Measurements from ENCODE around the gene CDK19. TPM values are rescaled to one million over a fixed set of nuclear protein-coding genes. Genes with fewer than 3 reads are reported as not detected.

Gene CDK19
- total and polyA plus RNA-seq, 2 of the 13 experiments (the other 11 are each of a cell fraction or from before 2014, with no cell fraction given), result 13.4 to 27.0 TPM

DNA sequence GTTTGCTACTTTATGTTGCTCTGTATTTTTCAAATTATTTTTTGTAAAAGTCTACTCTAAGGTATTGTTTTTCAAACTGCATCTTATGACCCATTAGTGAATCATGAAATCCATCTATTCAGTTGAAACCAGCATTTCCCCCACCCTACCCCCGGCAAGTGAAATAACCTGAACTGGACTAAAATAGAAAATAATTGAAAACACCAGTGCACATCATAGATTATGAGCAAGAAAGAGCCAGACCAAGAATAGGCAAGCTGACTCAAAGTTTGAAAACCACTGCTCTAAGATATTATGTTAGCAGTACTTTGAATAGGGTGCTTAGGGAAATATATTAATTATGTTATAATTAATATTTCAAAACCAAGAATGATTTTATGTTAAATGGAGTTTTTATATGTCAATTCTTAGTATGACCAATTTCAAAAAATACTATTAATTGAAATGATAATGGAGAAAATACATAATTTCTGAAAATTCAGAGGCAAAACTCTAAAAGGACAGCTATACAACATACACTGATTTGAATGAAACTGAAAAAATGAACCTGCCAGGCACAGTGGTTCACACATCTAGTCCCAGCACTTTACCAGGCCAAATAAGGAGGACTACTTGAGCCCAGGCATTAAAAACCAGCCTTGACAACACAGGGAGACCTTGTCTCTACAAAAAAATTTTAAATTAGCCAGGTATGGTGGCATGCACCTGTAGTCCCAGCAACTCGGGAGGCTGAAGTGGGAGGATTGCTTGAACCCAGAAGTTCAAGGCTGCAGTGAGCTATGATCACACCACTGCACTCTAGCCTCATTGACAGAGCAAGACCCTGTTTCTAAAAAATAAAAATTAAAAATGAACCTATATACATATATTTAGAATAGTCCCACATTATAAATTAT is 112.0 kb downstream of the CDK19 start:
- in situ Hi-C loops (cut with HindIII; ENCODE audit: extremely low pct_ligation_motif_present, low pct_unique_long_range_greater_than_20kb) (no loop called here), intact Hi-C loops (cut with micrococcal nuclease; ENCODE audit: unreplicated experiment) (loop anchor here (5.0 kb wide), 1 partner anchor 249 kb away; no protein-coding TSS in a partner anchor)
- ChIA-PET CTCF (ENCODE audit: low intra/inter-chr PET ratio, low total read pairs) (no interaction called here), POLR2A (interaction anchor here (1.5 kb wide), 1 partner anchor 172 kb away, joined by 12 read pairs; the partner anchor contains the start of gene AMD1)
- Histone ChIP-seq H3K27ac (ENCODE audit: extremely low read length, insufficient read depth, low read length) (peak overlapping the region; percentile 1), H3K4me1 (ENCODE audit: insufficient read depth, low read length) (peaks cover 34% of the 10 kb centered on the region), H3K4me3 (replicated peaks in 1 of 3; ENCODE audit: insufficient read depth in 1 of 3, low read depth in 2 of 3, low read length in 3 of 3) (no peak overlapping the region; a peak in 1 of 6 replicates), H4K20me1 (ENCODE audit: insufficient read depth, low read length) (no peaks in the 10 kb centered on the region), H3K4me2 (ENCODE audit: low read depth, low read length) (peak overlapping the region; percentile 47), H3K9ac (ENCODE audit: insufficient read depth, low read depth, low read length) (no peak overlapping the region), H2AFZ (ENCODE audit: low read length) (no peak overlapping the region), H3K36me3 (replicated peaks in 1 of 2; ENCODE audit: control insufficient read depth in 1 of 2, insufficient read depth in 2 of 2, low read length in 2 of 2) (peaks cover 1 to 3% of the 10 kb centered on the region in 2 experiments; a peak in 2 of 5 replicates), H3K27me3 (ENCODE audit: control insufficient read depth in 1 of 2, insufficient read depth in 2 of 2, low read length in 2 of 2) (no peaks in the 10 kb centered on the region), H3K79me2 (ENCODE audit: insufficient read depth, low read length) (peaks cover 15% of the 10 kb centered on the region), H3K9me3 (ENCODE audit: low read length) (no peaks in the 10 kb centered on the region)
- no TSS peak for BruUV-seq (replicated peaks)
- no peak for DNase-seq (ENCODE audit: low spot score)
- no peak for FAIRE-seq
- ATAC-seq, result peak; percentile 44; the same call in 2 of the 3 replicates
- WGBS (ENCODE audit: low lambda C conversion rate), result 47% methylated on average over 2 of the region's 2 CpGs
- no peak for TF ChIP-seq ZNF441 (CRISPR knock-in tag; IDR thresholded peaks at IDR 0.05; ENCODE audit: borderline replicate concordance)
- no peak for TF ChIP-seq ESRRA (CRISPR knock-in tag; IDR thresholded peaks at IDR 0.05; ENCODE audit: low read depth)
- TF ChIP-seq ZNF770 (CRISPR knock-in tag; IDR thresholded peaks at IDR 0.05), result peak; percentile 98
- no peak for TF ChIP-seq NONO (IDR thresholded peaks at IDR 0.05)
- TF ChIP-seq NONO (CRISPR knock-in tag; conservative IDR thresholded peaks at IDR 0.05), result 0 out of 2 replicates have a peak, but pooled peaks have one; percentile 5
- TF ChIP-seq NCOA2 (CRISPR knock-in tag; IDR thresholded peaks at IDR 0.05), result no peak
- TF ChIP-seq TSC22D2 (CRISPR knock-in tag; IDR thresholded peaks at IDR 0.05; ENCODE audit: borderline replicate concordance), result no peak
- no peak for TF ChIP-seq MTF2 (CRISPR knock-in tag; IDR thresholded peaks at IDR 0.05; ENCODE audit: borderline replicate concordance)
- TF ChIP-seq, protein P1, sequence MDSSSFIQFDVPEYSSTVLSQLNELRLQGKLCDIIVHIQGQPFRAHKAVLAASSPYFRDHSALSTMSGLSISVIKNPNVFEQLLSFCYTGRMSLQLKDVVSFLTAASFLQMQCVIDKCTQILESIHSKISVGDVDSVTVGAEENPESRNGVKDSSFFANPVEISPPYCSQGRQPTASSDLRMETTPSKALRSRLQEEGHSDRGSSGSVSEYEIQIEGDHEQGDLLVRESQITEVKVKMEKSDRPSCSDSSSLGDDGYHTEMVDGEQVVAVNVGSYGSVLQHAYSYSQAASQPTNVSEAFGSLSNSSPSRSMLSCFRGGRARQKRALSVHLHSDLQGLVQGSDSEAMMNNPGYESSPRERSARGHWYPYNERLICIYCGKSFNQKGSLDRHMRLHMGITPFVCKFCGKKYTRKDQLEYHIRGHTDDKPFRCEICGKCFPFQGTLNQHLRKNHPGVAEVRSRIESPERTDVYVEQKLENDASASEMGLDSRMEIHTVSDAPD (CRISPR knock-in tag; IDR thresholded peaks at IDR 0.05), result no peak
- no peak for TF ChIP-seq SNRNP70 (IDR thresholded peaks at IDR 0.05; ENCODE audit: low read depth, low read length)
- TF ChIP-seq ZBTB25 (CRISPR knock-in tag; IDR thresholded peaks at IDR 0.05), result no peak
- TF ChIP-seq IRF2 (CRISPR knock-in tag; IDR thresholded peaks at IDR 0.05), result no peak
- no peak for TF ChIP-seq ZNF101 (CRISPR knock-in tag; IDR thresholded peaks at IDR 0.05; ENCODE audit: borderline replicate concordance, low read depth)
- no peak for TF ChIP-seq CENPT (CRISPR knock-in tag; IDR thresholded peaks at IDR 0.05; ENCODE audit: low read depth)
- TF ChIP-seq SUZ12 (IDR thresholded peaks at IDR 0.05; ENCODE audit: low read depth, low read length), result no peak
- TF ChIP-seq ZNF333 (CRISPR knock-in tag; IDR thresholded peaks at IDR 0.05; ENCODE audit: borderline replicate concordance), result no peak
- TF ChIP-seq ZNF570 (CRISPR knock-in tag; IDR thresholded peaks at IDR 0.05; ENCODE audit: borderline replicate concordance), result no peak
- TF ChIP-seq MAX (IDR thresholded peaks at IDR 0.05), result no peak
- TF ChIP-seq ZNF550 (CRISPR knock-in tag; IDR thresholded peaks at IDR 0.05; ENCODE audit: borderline replicate concordance), result no peak
- TF ChIP-seq KAT2B (IDR thresholded peaks at IDR 0.05; ENCODE audit: borderline replicate concordance, low read depth, low read length), result no peak

Measured in HepG2 (cell line).